ENCODE measurements around the gene CADM1.

The CADM1 gene

DNA sequence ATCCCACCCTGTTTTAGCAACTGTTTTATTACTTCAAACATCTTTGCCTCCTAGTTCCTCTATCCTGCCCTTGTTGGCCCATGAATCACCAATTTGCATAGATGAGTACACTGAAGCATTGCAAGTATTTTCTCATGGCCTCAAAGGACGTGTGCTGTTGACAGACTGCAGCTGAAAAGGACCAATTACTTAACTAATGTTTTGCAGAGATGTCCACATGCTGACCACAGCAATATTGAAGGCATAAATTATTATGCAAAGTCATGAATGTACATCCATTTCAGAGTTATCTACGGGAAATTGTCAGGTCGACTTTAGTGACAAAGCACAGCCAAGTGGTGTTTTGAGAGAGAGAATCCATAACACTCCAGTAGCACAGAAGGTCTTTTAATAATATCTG is 64.8 kb downstream of the CADM1 start:
- DNase-seq, result no peak

DNA sequence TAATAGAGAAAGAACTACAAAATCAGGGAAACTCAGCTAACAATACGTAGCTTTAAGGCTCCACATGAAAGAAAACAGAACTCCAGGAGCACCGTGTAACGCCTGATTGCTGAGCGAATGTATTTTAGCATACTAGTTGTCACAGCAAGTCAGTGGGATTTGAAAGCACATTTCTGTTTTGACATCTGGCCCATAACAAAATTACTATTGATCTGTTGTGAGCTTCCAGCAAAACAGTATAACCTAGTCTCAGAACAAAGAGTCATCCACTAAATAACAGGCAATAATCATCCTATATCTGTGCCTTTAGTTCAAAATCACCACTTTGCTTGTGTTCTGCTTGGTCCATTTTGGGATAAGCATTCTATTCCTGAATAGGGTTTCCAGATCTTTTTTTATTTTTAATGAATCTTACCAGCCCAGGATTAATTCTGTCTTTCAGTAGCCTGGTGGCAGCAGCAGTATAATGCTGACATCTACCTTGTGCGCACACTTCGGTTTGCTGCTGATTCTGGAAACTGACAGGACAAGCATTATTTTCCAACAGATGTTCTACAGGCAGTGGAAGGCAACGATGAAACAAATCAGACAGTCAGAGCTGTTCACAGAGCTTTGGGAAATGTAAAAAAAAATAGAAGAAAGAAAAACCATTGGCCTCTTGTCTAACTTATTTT is 66.2 kb downstream of the CADM1 start:
- no peak for DNase-seq

DNA sequence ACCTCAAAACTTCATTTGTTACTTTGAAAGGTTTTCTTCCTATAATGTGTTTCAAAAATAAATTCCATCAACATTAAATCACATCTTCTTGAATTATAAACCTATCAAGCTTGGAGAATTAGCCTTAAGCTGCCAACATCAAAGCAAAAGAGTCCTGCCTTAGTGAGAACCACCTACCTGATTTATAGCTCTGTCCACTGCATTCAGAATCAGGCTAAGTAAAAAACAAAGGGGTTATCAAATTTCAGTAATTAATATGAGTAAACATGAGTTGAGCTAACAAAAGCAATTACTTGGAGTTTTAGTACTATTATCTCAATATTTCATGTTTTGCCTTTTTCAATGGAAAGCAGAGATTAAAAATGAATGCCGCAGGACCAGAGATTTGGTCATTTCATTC is 73.9 kb downstream of the CADM1 start:
- DNase-seq, result no peak

DNA sequence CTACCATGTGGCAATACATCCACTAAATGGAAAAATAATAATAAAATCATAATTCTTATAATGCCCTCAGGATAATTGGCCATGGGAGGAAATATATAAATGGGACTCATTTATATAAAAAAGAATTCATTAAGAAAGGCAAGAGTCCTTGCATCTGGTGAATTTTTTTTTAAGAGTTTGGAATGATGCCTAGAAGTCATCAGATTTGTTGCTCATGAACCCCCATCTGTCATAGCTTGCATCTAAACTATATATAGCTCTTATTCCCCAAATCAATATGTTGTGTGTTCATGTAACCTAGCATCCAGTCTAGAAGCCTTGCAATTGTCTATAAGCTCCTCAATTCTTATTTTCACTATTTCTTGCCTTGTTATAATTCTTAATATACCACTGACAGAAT is 75.9 kb downstream of the CADM1 start:
- no peak for DNase-seq

DNA sequence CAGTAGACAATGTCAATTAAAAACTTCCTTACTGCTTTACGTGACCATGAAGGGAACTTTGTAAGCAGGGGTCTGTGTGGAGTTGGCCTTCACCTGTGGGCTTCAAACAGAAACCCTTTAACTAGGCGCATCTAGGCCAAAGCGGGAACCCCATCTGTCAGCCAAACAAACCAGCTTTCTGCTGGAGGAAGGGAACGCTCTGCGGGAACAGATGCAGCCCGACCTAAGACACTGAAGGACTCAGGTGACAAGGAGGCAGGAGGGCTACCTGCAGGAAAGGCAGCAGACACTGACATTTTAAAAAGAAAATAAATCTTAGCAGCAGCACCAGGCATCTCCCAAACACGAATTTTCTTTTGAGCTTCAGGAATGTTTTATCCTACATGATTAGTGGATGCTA is 78.4 kb downstream of the CADM1 start:
- DNase-seq, result no peak

DNA sequence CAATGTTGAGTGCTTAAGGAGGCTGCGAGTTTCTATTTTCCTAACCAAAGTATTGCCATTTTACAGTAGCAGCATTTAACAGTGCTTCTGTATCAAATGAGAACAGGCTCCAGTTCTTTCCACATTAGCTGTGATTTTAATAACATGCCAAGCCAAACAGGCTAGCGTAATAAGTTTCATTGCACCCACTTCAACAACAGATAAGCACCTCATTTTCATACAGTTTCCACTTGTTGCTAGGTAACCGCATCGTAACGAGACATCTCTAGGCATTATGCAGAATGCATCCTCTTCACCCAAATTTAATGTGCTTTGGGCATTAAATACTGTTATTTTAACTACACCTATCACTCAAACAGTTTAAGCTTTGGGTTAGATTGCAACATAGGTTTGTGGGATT is 79.0 kb downstream of the CADM1 start:
- DNase-seq, result no peak

DNA sequence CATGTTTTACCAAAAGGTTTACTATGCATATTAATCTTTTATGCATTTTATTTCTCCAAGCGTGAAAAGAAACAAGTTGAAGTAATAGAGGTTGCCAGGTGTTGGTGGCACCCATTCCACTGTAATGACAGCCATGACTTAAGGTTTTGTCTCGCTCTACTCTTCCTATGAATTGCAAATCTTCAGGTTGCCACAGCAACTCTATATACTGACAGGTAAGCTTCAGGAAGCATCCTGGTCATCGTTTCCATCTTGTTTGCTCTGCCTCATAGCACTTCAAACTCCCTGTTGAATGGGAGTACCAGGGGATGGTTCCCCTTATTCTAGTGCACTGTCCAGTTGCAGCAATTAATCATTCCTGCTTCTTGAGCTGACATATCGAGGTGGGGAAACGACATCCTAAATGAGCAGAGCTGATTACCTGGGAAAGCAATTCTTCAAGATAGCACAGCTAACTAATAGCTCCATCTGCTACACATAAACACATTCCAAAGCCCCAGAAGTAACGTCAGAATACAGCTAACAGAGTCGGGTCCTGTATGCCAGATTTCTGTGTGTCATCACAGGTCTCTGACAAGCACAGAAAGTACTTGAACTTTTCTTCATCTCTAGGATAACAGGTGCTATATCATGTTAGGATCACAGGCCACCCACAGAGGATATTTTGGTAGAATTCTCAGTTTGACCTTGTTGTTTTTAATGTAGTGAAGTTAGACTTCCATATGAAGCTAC is 80.3 kb downstream of the CADM1 start:
- DNase-seq, result no peak

DNA sequence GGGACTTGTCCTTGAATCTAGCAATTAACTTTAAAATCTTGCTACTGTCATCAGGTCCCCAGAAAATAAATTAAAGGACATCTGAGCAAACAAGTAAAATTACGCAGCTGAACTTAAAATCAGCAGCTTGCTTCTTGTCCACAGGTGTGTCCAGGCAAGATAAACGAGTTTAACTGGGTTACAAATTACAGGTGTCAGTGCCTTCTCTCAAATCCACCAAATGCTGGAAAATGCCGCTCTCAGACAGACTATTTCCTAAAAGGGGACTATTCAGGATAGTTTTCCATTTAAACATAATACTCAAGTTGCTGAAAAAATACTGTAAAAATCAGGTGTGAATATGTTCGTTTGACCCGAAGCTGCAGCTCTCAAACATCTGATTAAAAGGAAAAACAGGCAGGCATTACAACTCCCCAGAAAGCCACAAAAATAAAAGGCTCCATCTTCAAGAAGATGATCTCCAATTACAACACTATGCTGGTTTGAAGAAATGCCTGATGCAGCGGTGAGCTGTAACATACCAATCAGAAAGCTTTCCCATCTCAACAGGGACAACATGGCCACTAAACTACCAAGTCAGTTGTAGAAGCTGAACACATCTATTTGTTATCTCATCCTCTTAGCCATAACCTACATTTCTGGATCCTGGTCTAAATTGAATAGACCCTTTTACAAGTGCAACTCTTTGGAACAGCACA is 82.1 kb downstream of the CADM1 start:
- no peak for DNase-seq

DNA sequence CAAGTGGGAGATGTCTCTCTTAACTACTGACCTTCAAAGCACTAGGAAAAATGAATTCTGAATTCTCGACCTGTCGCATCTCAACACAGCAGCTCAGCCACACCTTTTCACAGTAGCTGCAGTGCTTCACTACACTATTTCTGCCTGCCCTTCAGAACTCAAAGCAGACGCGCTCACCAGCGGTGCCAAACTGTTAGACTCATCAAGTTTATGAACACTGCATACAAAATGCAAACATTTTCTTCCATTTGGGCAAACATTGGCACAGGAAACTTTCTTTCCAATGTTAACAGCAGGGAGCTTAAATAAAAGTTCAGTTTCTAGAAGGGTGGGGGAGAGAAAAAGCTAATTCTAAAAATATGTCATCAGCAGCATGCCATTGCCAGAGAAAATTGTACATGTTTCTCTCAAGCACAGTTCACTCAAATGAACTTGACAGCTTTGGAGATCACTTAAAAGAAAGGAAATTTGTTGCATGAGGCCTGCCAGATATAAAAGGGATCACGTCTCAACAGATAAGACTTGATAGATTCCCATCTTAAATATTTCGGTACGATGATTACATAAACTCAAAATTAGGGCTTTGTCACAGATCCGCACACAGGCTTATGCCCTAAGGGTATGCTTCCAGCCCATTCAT is 82.7 kb downstream of the CADM1 start:
- no peak for DNase-seq

DNA sequence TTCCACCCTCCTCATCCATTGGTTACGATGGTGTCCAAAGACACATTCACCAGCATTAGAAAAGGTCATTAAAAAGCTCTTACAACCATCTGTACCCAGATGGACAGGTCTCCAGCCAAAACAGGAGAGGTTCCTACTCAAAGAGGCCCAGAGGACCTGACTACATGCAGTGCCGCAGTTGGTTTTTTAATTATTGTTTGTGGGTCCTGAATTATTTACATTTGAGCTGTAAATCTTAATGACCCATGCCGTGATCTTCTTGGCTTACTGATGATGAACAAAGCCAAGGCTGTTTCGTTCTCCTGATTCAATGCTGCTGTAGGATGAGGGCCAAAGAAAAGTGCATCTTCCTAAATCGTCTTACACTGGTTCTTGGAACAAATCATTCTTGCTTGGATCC is 83.7 kb downstream of the CADM1 start:
- DNase-seq, result no peak

DNA sequence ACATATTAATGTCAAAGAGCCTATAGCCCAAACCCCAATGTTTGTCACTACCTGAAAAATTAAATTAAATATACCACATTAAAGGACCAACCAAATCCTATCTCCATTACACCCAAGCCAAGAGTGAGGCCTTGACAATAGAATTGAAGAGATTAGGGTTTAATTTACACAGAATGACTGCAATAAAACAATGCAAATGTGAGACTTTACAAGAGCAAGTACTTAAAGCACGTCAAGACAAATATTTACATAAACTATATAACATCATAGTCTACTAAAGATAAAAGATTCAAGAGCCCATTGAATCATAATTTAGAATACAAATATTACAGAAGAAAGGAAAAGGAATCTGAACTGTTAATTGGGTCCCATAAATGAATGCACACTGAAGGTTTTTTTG is 85.6 kb downstream of the CADM1 start:
- no peak for DNase-seq

DNA sequence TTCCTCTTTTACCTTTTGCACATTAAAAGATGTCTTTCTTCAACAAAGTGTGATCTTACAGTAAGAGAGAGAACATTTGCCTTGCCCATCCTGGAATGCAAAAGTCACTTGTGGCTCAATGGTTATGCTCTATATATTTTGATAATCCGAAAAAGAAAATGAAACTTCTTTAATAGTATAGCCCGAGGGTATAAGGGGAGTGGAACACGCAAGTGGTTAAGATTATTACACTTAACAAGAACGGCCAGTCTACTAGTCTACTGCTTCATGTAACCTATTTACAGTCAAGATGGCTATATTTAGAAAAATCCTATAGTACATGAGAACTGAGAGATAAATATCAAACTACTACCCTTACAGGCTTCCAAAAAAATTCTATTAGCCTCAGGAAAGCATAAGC is 86.1 kb downstream of the CADM1 start:
- DNase-seq, result no peak

DNA sequence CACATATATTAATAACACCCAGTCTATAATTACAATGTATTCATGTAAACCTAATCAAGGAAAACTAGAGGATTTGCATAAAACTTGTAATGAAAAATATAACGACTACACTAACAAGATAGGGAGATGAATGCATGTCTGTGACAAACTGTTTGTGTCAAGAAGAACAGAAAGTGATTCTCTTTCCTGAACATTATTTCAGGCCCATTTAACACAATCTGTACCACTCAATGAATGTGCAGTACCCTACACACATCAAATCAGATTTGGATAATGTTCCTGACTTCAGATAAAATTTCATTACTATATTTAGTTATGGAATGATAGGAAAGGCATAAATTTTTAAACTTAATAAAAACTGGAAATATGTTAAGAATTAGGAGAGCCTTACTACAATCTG is 93.1 kb downstream of the CADM1 start:
- no peak for DNase-seq

DNA sequence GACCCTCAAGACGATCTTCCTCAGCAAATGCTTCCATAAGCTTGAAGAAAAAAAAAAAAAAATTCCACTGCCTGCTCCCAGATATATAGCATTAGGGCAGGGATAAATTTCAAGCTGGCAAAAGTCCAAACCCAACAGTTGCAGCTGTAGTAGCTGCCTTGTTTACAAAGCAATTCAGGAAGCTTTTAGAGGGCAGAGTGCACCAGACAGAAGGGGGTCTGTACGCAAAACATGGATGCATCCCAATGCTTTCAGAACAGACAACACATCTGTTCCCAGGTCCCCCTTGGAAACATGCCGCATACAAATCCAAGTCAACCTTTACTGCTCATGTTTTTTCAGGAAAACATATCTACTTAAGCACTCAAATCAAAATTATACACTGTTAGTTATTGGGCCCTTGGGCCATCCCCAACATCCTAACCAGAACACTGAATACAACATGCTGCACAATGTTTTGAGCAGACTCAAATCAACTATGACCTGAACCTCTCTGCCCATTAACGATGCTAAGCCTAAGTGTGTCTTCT is 94.5 kb downstream of the CADM1 start:
- DNase-seq, result no peak

DNA sequence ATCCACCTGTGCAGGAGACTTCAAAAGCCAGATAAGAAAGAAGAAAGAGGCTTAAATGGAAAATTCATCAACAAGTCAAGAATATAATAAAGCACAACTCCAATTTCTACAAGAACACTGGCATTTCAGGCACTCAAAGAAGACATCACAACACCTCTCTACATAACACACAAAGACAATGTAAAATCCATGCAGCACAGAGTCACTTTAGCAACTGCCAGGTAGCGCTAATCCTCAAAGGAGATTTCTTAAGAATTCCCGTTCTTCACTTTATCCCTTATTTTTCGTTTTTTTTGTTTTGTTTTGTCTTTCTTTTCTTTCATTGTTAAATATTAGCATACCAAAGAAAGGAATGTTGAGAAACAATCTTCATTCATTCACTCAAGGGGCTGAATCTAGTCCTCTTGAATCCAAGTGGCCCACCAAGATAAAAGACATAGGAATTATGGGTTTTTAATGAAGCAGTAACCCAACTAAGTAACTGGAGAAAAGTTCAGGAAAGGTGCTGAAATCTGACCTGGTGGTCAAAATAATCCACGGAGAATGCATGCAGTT is 95.0 kb downstream of the CADM1 start:
- DNase-seq, result no peak

DNA sequence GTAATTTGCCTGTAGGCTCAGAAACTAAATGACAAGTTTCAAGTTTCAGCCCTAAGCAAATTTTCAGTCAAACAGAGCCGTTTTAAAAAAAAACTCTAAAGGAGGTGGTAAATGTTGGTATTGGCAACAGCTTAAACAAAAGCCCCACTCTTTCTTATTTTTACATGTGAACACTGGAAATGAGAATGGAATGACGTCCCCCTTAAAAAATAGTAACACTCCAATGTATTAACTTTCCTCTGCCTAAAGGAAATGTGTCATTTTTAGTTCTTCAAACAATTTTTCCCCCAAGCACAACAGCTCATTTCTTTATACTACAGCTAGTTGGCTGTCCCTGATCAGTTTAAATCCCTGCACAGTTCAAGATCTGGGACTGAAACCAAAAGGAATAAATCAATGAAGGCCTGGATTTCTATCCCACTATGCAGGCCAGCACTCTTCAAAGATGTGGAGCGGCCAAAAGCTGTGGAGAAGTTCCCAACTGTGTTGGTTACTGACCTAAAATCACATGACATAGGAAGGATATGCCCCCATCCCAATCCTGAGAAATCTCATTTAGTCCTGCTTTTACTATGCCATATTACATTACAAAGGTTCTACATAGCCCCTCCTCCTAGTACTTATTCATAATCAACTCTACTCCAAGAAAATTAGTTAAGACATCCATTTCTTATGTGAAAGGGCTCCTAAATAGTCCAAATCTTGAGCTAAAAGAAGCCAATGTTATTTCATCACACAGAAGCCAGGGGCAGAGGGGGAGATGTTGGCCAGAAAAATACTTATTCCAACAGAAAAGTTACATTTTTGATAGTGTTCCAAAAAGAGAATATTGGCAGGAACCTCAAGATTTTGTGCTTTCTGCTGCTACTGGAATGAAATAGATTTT is 95.9 kb downstream of the CADM1 start:
- no peak for DNase-seq

DNA sequence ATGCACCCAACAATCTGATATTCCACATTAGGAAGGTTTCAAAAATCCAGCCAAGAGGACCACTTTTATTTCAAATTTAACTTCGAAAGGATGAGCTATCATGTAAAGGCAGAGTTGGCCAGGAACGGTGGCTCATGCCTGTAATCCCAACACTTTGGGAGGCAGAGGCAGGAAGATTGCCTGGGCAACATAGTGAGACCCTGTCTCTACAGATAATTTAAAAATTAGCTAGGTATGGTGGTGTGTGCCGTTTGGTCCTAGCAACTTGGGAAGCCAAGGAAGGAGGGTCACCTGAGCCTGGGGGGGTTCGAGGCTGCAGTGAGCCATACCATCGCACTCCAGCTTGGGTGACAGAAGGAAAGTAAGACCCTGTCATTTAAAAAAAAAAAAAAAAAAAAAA is 96.7 kb downstream of the CADM1 start:
- DNase-seq, result no peak

DNA sequence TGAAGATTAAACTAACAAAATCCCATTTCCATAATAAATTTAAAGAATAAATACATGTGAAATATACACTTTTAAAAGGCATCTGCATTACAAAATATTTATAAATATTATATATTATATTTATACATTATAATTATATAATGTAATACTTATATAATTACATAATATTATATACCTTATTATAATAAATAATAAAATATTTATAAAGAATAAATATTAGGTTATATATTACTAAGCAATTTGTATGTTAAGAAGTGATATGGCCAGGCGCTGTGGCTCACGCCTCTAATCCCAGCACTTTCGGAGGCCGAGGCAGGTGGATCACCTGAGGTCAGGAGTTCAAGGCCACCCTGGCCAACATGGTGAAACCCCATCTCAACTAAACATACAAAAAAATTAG is 97.8 kb downstream of the CADM1 start:
- no peak for DNase-seq

DNA sequence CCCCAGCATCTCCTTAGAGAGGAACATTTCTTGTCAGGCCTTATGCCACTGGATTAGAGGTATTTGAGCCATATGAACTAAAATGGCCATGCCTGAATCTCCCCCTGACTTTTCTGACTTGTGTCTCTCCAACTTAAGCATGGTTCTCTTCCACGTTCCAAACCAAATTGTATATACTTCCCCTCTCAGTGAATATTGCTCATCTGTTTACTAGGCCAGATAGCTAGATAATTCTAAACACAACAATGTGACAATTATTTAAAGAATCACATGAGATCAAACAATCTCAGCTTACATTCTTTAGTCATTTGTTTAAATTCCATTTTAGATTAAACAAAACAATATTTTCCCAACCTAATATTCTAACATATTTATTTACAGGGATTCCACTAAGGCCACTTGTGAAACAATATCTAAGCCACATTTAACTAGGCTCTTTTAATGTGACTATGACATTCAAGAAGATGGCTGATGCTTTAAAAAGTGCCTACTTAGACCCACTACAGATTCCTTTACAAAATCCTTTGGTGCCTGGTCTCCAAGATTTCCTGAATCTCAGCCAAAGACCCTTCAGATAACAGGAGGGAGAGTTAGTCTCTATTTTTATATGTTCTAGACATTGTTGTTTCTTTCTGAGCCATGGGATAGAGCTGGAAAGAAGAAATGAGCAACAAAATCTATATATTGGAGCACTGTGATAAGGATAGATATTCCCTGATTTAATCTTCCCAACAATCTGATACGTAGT is 105.7 kb downstream of the CADM1 start:
- DNase-seq, result no peak

DNA sequence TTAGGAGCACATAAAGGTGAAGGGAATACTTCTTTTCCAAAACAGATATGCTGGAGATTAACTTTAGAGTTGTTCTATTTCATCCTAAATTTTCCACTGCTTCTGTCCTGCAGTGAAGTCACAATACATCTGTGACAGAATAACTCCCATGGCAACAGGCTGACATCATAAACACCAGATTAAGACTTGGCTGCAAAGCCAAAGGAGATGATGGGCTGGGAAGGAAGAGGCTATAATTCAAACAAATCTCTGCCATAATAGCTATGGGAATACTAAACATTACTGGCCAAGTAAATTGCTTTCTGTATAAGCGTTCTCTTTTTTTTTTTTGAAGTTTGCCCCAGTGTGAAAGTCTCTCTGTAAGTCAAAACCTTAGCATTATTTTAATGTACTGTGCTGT is 107.7 kb downstream of the CADM1 start:
- DNase-seq, result no peak

DNA sequence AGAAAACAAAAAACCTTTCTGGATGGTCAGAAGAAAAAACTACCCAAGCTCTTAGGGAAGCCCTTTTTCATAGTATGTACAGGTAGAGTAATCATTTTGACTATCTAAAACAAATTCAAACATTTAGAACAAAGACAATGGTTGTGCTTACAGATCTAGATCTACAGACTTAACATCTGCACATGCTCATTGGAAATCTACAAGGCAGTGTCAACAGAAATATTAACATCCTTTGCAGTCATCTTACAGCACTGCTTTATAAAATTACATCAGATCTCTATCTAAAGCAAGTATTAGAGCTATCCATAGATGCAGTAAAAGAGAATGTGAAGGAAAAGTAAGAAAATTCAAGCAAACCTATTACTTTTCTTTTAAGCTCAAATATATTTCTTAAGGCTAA is 110.3 kb downstream of the CADM1 start:
- DNase-seq, result no peak

Data from SIG-M5 (cell line).